ENCODE data around the gene ASB3.
"Not testable (repeated sequence)": the region's sequence is repeated elsewhere in the genome, so short reads cannot be mapped to it uniquely, and the experiment has no call there.

ASB3 gene

DNA sequence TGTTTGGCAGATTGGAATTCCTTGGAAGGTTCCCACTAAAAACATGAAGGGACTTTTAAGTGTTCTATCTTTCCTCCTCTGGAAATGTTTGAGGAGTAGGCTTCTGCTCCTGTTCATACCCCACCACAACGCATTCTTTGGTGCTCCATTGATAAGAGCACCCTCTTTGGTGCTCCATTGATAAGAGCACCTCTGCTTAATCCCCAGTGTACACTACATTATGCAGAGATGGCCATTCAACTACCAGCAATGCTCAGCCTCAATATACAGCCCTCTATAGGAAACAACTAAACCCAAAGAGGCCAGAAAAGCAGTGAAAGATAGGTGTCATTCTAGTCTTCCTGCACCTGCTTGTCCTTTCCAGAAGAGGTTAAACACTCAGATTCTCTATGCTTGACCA lies 21.0 kb downstream of the ASB3 start:
- H3K27ac ChIP-seq (ENCODE audit: low read depth, low read length), result no peak overlapping the region
- H3K27me3 ChIP-seq (ENCODE audit: control insufficient read depth, insufficient read depth, low read length), result no peaks in the 10 kb centered on the region
- H3K4me3 ChIP-seq (ENCODE audit: low read depth, low read length), result no peak overlapping the region
- H3K4me1 ChIP-seq (ENCODE audit: control insufficient read depth, insufficient read depth, low read length), result no peaks in the 10 kb centered on the region; the same call in 1 of the 2 replicates
- peaks cover 27% of the 10 kb centered on the region for H3K36me3 ChIP-seq (ENCODE audit: control insufficient read depth, insufficient read depth, low read length)
- H3K9ac ChIP-seq (ENCODE audit: low read depth, low read length), result no peak overlapping the region
- no peaks in the 10 kb centered on the region for H3K9me3 ChIP-seq (ENCODE audit: control insufficient read depth, insufficient read depth, low read length)

DNA sequence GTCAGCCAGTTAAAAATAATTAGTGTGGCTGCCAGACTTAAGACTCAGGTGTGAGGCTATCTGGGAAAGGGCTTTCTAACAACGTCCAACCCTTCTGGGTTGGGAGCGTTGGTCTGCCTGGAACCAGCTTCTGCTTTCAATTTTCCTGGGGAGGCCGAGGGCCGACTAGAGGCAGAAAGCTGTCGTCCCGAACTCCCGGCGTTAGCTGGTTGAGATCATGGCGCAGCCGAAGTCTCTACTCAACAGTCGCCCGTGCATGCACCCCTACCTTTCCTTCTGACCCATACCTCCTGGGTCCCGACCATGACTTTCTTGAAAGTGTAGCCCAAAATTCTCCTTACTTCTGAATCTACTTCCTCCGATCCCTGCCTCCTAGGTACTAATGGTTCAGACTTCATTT lies 29.5 kb downstream of the ASB3 start:
- not testable (repeated sequence) for H3K27ac ChIP-seq (ENCODE audit: low read depth, low read length); H3K9me3 ChIP-seq (ENCODE audit: control insufficient read depth, insufficient read depth, low read length); H3K4me1 ChIP-seq (ENCODE audit: control insufficient read depth, insufficient read depth, low read length); H3K27me3 ChIP-seq (ENCODE audit: control insufficient read depth, insufficient read depth, low read length); H3K9ac ChIP-seq (ENCODE audit: low read depth, low read length); H3K4me3 ChIP-seq (ENCODE audit: low read depth, low read length)
- peaks cover 23% of the 10 kb centered on the region for H3K36me3 ChIP-seq (ENCODE audit: control insufficient read depth, insufficient read depth, low read length)

DNA sequence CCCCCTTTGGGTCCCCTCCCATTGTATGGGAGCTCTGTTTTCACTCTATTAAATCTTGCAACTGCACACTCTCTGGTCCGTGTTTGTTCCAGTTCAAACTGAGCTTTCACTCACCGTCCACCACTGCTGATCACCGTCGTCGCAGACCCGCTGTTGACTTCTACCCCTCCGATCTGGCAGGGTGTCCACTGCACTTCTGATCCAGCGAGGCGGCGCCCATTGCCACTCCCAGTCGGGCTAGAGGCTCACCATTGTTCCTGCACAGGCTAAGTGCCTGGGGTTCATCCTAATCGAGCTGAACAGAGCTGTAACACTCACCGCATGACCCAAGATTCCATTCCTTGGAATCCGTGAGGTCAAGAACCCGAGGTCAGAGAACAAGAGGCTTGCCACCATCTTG lies 30.1 kb downstream of the ASB3 start:
- Histone ChIP-seq H3K9ac (ENCODE audit: low read depth, low read length) (no peak overlapping the region), H3K27ac (ENCODE audit: low read depth, low read length) (no peak overlapping the region), H3K4me1 (ENCODE audit: control insufficient read depth, insufficient read depth, low read length) (no peaks in the 10 kb centered on the region), H3K4me3 (ENCODE audit: low read depth, low read length) (no peak overlapping the region), H3K36me3 (ENCODE audit: control insufficient read depth, insufficient read depth, low read length) (peaks cover 17% of the 10 kb centered on the region; the same call in 1 of the 2 replicates), H3K9me3 (ENCODE audit: control insufficient read depth, insufficient read depth, low read length) (no peaks in the 10 kb centered on the region), H3K27me3 (ENCODE audit: control insufficient read depth, insufficient read depth, low read length) (no peaks in the 10 kb centered on the region)

DNA sequence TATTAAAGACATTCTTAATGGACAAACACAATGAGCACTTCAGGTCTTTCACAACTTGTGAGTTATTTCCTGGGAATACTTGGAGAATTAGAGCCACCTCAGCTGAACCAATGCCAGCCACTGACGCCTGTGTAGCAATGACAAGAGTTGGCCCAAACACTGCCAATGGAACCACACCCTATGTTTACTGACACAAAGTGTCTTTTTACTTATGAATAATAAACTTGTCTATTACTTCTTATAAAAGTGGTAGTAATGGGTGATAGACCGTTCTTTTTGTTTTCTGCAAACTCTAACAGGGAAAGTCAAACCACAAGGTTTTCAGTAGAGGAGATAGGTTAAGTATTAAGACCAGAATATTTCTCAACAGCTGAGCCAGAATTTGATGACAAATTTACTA lies 31.6 kb downstream of the ASB3 start:
- Histone ChIP-seq H3K27me3 (ENCODE audit: control insufficient read depth, insufficient read depth, low read length) (no peaks in the 10 kb centered on the region), H3K27ac (ENCODE audit: low read depth, low read length) (no peak overlapping the region), H3K4me1 (ENCODE audit: control insufficient read depth, insufficient read depth, low read length) (no peaks in the 10 kb centered on the region), H3K4me3 (ENCODE audit: low read depth, low read length) (no peak overlapping the region), H3K9ac (ENCODE audit: low read depth, low read length) (no peak overlapping the region), H3K36me3 (ENCODE audit: control insufficient read depth, insufficient read depth, low read length) (peaks cover 17% of the 10 kb centered on the region; the same call in 1 of the 2 replicates), H3K9me3 (ENCODE audit: control insufficient read depth, insufficient read depth, low read length) (no peaks in the 10 kb centered on the region)

DNA sequence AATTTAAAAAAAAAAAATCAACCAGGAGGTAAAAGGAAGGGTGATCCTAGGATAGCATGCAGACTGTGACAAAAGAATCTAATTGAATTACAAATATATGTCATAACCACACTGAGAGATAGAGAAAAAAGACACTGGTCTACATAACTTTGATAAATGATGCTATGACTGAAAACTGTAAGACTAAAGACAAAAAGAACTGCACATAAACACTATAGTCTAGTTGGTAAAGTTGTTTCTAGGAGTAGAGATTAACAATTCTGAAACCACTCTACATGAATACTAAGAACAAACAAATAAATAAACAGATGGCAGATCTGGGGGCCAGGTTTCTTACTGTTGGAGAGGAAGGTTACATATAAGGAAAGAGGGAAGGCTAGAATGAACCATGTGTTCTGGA lies 33.7 kb downstream of the ASB3 start:
- Histone ChIP-seq H3K27me3 (ENCODE audit: control insufficient read depth, insufficient read depth, low read length) (no peaks in the 10 kb centered on the region), H3K9ac (ENCODE audit: low read depth, low read length) (no peak overlapping the region), H3K9me3 (ENCODE audit: control insufficient read depth, insufficient read depth, low read length) (no peaks in the 10 kb centered on the region), H3K4me3 (ENCODE audit: low read depth, low read length) (no peak overlapping the region), H3K4me1 (ENCODE audit: control insufficient read depth, insufficient read depth, low read length) (no peaks in the 10 kb centered on the region), H3K27ac (ENCODE audit: low read depth, low read length) (no peak overlapping the region), H3K36me3 (ENCODE audit: control insufficient read depth, insufficient read depth, low read length) (peaks cover 22% of the 10 kb centered on the region)

DNA sequence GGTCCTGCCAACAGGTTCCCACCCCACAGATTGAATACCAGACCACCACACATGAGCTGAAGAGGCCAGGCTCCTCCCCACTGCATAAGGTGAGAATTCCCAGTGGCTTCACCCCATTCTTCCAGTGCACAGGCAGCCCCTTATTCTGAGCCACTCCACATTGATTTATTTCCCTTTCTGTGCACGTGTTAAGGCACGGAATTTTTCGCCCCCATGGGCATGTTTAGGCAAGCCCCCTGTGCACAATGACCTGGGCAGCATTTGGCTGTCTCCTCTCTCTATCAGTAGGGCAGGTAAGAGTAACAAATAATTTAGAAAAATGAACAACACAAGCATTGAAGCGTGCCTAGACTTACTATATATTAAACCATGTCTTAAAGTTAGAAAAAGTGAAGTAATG lies 34.4 kb downstream of the ASB3 start:
- Histone ChIP-seq H3K36me3 (ENCODE audit: control insufficient read depth, insufficient read depth, low read length) (peaks cover 28% of the 10 kb centered on the region), H3K27ac (ENCODE audit: low read depth, low read length) (no peak overlapping the region)

DNA sequence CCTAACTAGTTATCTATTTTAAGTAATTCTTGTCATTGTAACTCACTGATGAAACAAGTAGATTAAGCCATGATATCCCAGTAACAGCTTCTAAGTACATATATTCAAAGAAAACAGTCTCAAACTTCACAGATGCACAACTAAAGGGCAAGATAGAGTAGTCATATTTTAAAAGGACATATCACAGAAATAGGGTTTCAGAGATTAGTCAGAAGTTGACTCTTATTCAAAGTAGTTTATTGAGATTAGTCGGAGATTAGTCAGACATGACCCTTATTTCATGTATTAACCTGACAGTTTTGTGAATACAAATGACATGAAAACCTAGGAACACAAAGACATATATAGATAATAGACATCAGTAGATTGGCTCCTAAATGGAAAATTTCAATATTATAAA lies 35.0 kb downstream of the ASB3 start:
- Histone ChIP-seq H3K36me3 (ENCODE audit: control insufficient read depth, insufficient read depth, low read length) (peaks cover 27% of the 10 kb centered on the region), H3K4me1 (ENCODE audit: control insufficient read depth, insufficient read depth, low read length) (no peaks in the 10 kb centered on the region), H3K9ac (ENCODE audit: low read depth, low read length) (no peak overlapping the region), H3K27me3 (ENCODE audit: control insufficient read depth, insufficient read depth, low read length) (no peaks in the 10 kb centered on the region), H3K27ac (ENCODE audit: low read depth, low read length) (no peak overlapping the region), H3K4me3 (ENCODE audit: low read depth, low read length) (no peak overlapping the region), H3K9me3 (ENCODE audit: control insufficient read depth, insufficient read depth, low read length) (no peaks in the 10 kb centered on the region)

More for the DNA sequence above, 34.4 kb downstream of the ASB3 start:
- Histone ChIP-seq H3K9me3 (ENCODE audit: control insufficient read depth, insufficient read depth, low read length) (no peaks in the 10 kb centered on the region), H3K4me3 (ENCODE audit: low read depth, low read length) (no peak overlapping the region), H3K4me1 (ENCODE audit: control insufficient read depth, insufficient read depth, low read length) (no peaks in the 10 kb centered on the region), H3K9ac (ENCODE audit: low read depth, low read length) (no peak overlapping the region), H3K27me3 (ENCODE audit: control insufficient read depth, insufficient read depth, low read length) (no peaks in the 10 kb centered on the region)

DNA sequence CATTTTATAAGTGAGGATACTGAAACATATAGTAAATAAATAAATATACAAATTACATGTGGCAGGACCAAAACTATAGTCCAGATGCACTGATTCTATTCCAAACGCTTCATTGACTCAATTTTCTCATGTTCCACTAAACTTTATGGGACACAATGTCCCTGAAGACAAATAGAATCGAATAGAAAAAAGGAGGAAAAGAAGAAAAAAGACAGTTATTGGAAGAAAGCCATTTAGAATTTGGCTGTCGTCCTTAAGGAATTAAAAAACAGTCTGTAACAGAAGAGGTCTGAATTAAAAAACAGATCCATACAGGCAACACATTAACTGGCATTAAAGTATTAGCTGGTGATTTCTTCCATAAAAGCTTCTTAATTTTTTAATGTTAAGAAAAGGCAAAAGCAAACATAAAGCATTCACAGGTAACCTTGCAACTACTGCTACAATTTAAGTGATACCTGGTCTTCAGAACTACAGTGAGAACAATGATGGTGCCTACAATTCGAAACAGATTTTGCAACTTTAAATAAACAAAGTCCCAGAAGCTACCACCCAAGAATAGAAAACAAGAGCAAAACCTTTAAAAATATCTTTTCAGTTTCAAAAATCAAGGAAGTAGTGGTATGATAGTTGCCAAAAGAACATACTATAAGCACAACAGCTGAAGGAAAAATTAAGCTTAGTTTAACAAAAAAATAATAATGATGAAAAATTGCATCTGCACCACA lies 36.5 kb downstream of the ASB3 start:
- Histone ChIP-seq H3K9me3 (ENCODE audit: control insufficient read depth, insufficient read depth, low read length) (no peaks in the 10 kb centered on the region), H3K27ac (ENCODE audit: low read depth, low read length) (no peak overlapping the region)

DNA sequence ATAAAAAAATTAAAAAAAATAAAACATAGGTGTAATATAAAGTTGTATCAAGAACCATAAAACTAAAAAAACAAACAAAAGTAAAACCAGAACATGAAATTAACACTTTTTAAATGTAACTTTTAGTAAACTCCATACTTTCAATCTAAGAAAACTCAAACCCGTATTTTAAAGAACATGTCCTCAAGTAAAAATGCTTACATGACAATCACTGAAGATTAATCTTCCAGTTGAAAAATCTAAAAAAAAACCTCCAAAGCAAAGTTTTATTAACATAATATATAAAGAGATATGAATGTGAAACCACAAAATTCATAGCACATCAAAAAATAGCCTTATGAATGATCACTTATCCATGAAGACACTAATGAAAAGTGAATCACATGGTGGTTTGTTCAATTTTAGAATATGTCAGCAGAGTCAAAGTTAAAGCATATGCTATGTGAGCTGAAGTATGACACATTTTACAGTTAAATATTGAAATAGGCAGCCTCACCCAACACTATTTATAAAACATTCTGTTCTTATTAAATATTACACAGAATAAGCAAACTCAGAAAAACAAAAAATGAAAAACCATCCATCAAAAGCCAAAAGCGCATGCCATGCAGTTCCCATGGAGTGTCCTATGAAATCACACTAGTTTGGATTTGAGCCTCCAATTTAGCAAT lies 42.2 kb downstream of the ASB3 start:
- Histone ChIP-seq H3K9me3 (ENCODE audit: control insufficient read depth, insufficient read depth, low read length) (no peaks in the 10 kb centered on the region), H3K27me3 (ENCODE audit: control insufficient read depth, insufficient read depth, low read length) (no peaks in the 10 kb centered on the region), H3K27ac (ENCODE audit: low read depth, low read length) (no peak overlapping the region), H3K36me3 (ENCODE audit: control insufficient read depth, insufficient read depth, low read length) (peaks cover 11% of the 10 kb centered on the region; the same call in 1 of the 2 replicates), H3K4me1 (ENCODE audit: control insufficient read depth, insufficient read depth, low read length) (no peaks in the 10 kb centered on the region), H3K4me3 (ENCODE audit: low read depth, low read length) (no peak overlapping the region), H3K9ac (ENCODE audit: low read depth, low read length) (no peak overlapping the region)

More for the DNA sequence above, 36.5 kb downstream of the ASB3 start:
- no peak overlapping the region for H3K9ac ChIP-seq (ENCODE audit: low read depth, low read length)
- no peaks in the 10 kb centered on the region for H3K27me3 ChIP-seq (ENCODE audit: control insufficient read depth, insufficient read depth, low read length)
- H3K4me3 ChIP-seq (ENCODE audit: low read depth, low read length), result no peak overlapping the region
- no peaks in the 10 kb centered on the region for H3K4me1 ChIP-seq (ENCODE audit: control insufficient read depth, insufficient read depth, low read length)
- H3K36me3 ChIP-seq (ENCODE audit: control insufficient read depth, insufficient read depth, low read length), result peaks cover 14% of the 10 kb centered on the region

DNA sequence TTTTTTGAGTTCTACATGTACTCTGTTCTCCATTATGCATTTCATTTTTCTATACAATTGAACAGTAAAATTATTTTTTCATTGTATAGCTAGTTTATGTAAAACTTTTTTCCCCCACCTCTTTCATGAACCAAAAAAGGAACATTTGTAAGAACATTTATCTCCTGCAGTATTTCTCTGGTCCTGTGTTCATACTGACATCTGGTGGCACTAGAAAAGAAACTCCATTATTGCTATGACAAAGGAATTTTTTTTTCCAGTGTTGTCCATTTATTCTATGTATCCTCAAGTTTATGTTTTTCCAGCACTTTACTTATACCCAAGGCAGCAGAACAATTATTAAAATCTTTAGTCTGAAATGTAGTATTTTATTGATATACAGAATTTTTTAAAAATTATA lies 46.6 kb downstream of the ASB3 start:
- H3K9me3 ChIP-seq (ENCODE audit: control insufficient read depth, insufficient read depth, low read length), result no peaks in the 10 kb centered on the region
- H3K36me3 ChIP-seq (ENCODE audit: control insufficient read depth, insufficient read depth, low read length), result 0 out of 2 replicates have a peak, but pooled peaks cover 4% of the 10 kb centered on the region
- no peaks in the 10 kb centered on the region for H3K27me3 ChIP-seq (ENCODE audit: control insufficient read depth, insufficient read depth, low read length)
- no peaks in the 10 kb centered on the region for H3K4me1 ChIP-seq (ENCODE audit: control insufficient read depth, insufficient read depth, low read length)
- no peak overlapping the region for H3K27ac ChIP-seq (ENCODE audit: low read depth, low read length)
- no peak overlapping the region for H3K9ac ChIP-seq (ENCODE audit: low read depth, low read length)
- no peak overlapping the region for H3K4me3 ChIP-seq (ENCODE audit: low read depth, low read length)

DNA sequence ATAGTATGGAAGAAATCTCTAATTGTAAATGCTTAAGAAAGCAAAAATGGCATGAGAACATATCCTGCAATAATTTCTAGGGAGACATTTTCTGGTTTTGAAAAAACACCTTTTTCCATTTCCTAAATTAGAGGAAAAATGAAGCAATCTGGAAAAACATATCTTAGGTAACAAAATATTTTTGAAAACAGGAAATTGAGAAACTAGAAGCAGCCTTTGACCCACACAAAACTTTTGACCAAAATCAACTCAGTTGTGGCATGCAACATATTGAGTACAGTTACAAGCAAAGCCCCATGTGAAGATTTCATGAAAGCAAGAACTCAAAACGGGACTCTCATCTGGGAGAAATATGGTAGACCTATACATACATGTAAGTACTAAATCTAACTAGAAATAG lies 47.7 kb downstream of the ASB3 start:
- H3K27me3 ChIP-seq (ENCODE audit: control insufficient read depth, insufficient read depth, low read length), result no peaks in the 10 kb centered on the region
- no peak overlapping the region for H3K4me3 ChIP-seq (ENCODE audit: low read depth, low read length)
- no peaks in the 10 kb centered on the region for H3K9me3 ChIP-seq (ENCODE audit: control insufficient read depth, insufficient read depth, low read length)
- H3K36me3 ChIP-seq (ENCODE audit: control insufficient read depth, insufficient read depth, low read length), result 0 out of 2 replicates have a peak, but pooled peaks cover 4% of the 10 kb centered on the region
- no peaks in the 10 kb centered on the region for H3K4me1 ChIP-seq (ENCODE audit: control insufficient read depth, insufficient read depth, low read length)
- H3K9ac ChIP-seq (ENCODE audit: low read depth, low read length), result no peak overlapping the region
- H3K27ac ChIP-seq (ENCODE audit: low read depth, low read length), result no peak overlapping the region

Data from HUES48 (cell line).